Measurements from ENCODE around the gene SPI1.
A peak's percentile ranks its signal among the peaks of the same experiment; 100 is the strongest.

SPI1 gene

DNA sequence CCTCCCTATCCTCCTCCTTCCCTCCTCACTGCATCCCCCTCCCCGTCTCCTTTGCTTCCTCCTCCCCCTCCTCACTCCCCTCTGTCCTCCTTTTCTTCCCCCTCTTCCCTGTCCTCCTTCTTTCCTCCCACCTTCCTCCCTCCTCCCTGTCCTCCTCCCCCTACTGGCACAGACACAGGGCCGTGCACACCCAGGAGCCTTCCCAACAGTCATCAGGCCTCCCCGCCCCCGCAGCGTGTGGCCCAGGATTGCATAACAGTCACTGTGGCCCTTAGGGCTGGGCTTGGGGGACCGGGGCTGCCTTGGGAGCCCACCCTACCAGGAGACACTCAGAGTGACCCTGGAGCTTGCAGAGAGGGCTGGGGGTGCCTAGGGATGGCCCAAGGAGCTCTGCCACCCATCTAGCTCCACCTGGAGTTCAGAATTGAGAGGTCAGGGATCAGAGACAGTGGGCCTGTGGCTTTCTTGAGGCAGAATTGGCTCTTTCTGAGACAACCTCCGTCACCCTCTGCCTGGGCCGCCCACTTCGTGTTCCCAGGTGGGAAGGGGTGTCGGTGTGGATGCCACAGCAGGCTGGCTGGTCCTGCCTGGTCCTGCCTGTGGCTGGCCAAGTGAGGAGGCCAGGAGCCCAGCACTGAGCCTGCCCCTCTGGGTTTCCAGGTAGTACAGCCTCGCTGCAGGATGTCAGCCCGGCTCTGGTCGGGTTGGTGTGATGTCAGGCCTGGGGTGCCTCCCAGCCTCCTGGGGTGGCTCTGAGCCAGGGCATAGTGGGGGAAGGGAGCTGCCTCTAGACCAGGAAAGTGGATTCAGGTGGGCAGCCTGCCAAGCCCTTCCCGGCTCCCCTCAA is 1.6 kb downstream of the SPI1 start:
- Histone ChIP-seq H3K27ac (ENCODE audit: low read depth, low read length) (no peak overlapping the region), H3K4me1 (ENCODE audit: insufficient read depth, low read length) (no peaks in the 10 kb centered on the region), H3K9me3 (ENCODE audit: low read length) (no peaks in the 10 kb centered on the region), H3K36me3 (ENCODE audit: insufficient read depth, low read length) (no peaks in the 10 kb centered on the region), H3K4me3 (ENCODE audit: low read depth in 1 of 2, low read length in 2 of 2) (peak overlapping the region in 1 of 2 donors; percentile 18), H3K27me3 (ENCODE audit: control insufficient read depth in 1 of 2, insufficient read depth in 2 of 2, low read length in 2 of 2) (no peaks in the 10 kb centered on the region), H3K9ac (ENCODE audit: low read length) (no peak overlapping the region)

DNA sequence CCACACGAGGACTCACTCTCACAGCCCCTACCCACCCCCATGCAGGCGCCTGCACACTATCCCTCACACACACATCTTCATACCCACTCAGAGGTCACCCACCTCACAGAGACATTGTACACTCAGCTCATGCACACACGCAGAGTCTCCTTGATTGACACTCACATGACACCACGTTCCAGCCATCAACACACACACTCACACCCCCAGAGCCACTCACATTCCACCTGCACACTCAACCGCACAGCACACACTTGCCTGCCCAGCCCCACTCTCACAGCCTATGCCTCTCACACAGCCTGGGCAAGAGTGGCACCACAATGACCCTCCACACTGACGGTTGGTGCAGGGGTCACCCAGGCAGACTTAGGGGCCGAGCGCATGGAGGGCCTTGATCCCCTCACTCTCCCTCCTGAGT is 2.2 kb downstream of the SPI1 start:
- Histone ChIP-seq H3K9me3 (ENCODE audit: low read length) (no peaks in the 10 kb centered on the region), H3K9ac (ENCODE audit: low read length) (no peak overlapping the region), H3K4me3 (ENCODE audit: low read depth in 1 of 2, low read length in 2 of 2) (peak overlapping the region in 1 of 2 donors; percentile 18), H3K4me1 (ENCODE audit: insufficient read depth, low read length) (no peaks in the 10 kb centered on the region), H3K36me3 (ENCODE audit: insufficient read depth, low read length) (no peaks in the 10 kb centered on the region), H3K27me3 (ENCODE audit: control insufficient read depth in 1 of 2, insufficient read depth in 2 of 2, low read length in 2 of 2) (no peaks in the 10 kb centered on the region), H3K27ac (ENCODE audit: low read depth, low read length) (no peak overlapping the region)

DNA sequence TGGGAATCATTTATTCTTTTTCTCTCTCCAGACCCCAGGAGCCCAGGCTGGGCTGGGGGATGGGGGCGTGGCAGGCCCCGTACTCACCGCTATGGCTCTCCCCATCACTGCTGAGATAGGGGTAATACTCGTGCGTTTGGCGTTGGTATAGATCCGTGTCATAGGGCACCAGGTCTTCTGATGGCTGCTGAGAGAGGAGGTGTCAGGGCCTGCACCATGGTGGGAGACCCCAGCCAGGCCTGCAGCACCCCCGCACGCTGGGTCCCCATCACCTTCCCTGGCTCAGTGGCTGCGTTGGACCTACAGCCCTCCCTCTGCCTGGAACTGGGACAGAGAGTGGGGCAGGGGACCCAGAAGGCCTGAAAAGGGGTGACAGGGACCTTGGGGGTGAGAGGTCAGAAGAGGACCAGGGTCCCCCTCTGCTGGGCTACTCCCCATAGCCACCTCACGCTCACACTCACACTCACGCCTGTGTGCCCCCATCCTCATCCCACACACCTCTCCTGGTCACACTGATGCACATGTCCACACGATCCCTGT is 2.7 kb downstream of the SPI1 start:
- Histone ChIP-seq H3K27me3 (ENCODE audit: control insufficient read depth in 1 of 2, insufficient read depth in 2 of 2, low read length in 2 of 2) (no peaks in the 10 kb centered on the region), H3K4me1 (ENCODE audit: insufficient read depth, low read length) (no peaks in the 10 kb centered on the region), H3K36me3 (ENCODE audit: insufficient read depth, low read length) (no peaks in the 10 kb centered on the region), H3K9me3 (ENCODE audit: low read length) (no peaks in the 10 kb centered on the region), H3K4me3 (ENCODE audit: low read depth in 1 of 2, low read length in 2 of 2) (no peak overlapping the region), H3K27ac (ENCODE audit: low read depth, low read length) (no peak overlapping the region), H3K9ac (ENCODE audit: low read length) (no peak overlapping the region)

DNA sequence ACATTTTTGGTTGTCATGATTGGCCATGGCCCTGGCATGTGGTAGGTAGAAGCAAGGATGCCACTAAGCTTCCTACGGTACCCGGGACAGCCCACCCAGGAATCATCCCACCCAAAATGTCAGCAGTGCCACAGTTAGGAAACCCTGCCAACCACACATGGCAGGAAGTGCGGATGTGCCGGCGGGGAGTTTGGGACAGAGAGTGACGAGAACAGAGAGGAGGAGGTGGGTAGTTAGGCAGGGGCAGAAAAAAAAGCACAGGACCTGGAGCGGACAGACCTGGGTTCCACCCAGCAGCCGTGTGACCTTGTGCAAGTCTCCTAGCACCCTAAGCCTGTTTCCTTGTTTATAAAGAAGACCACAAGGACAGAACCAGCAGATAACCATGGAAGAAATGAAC is 3.3 kb downstream of the SPI1 start:
- Histone ChIP-seq H3K4me3 (ENCODE audit: low read depth in 1 of 2, low read length in 2 of 2) (no peak overlapping the region), H3K27me3 (ENCODE audit: control insufficient read depth in 1 of 2, insufficient read depth in 2 of 2, low read length in 2 of 2) (no peaks in the 10 kb centered on the region), H3K4me1 (ENCODE audit: insufficient read depth, low read length) (no peaks in the 10 kb centered on the region), H3K9ac (ENCODE audit: low read length) (no peak overlapping the region), H3K9me3 (ENCODE audit: low read length) (no peaks in the 10 kb centered on the region), H3K27ac (ENCODE audit: low read depth, low read length) (no peak overlapping the region), H3K36me3 (ENCODE audit: insufficient read depth, low read length) (no peaks in the 10 kb centered on the region)

DNA sequence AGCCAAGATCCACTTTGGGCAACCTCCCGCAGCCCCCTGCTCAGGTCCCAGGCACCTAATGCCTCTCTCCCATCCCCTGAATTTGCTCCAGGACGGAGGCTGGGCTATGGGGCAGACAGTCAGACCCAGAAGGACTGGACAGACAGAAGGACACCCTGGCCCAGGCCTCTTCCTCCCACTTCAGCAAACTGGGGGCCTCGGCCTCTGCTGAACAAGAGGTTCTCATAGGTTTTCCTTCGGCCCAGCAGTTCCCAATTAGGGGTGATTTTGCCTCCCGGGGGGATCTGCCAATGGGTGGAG is 3.7 kb downstream of the SPI1 start:
- Histone ChIP-seq H3K4me3 (ENCODE audit: low read depth in 1 of 2, low read length in 2 of 2) (no peak overlapping the region), H3K27ac (ENCODE audit: low read depth, low read length) (no peak overlapping the region), H3K27me3 (ENCODE audit: control insufficient read depth in 1 of 2, insufficient read depth in 2 of 2, low read length in 2 of 2) (no peaks in the 10 kb centered on the region), H3K9me3 (ENCODE audit: low read length) (no peaks in the 10 kb centered on the region), H3K4me1 (ENCODE audit: insufficient read depth, low read length) (no peaks in the 10 kb centered on the region), H3K36me3 (ENCODE audit: insufficient read depth, low read length) (no peaks in the 10 kb centered on the region), H3K9ac (ENCODE audit: low read length) (no peak overlapping the region)

DNA sequence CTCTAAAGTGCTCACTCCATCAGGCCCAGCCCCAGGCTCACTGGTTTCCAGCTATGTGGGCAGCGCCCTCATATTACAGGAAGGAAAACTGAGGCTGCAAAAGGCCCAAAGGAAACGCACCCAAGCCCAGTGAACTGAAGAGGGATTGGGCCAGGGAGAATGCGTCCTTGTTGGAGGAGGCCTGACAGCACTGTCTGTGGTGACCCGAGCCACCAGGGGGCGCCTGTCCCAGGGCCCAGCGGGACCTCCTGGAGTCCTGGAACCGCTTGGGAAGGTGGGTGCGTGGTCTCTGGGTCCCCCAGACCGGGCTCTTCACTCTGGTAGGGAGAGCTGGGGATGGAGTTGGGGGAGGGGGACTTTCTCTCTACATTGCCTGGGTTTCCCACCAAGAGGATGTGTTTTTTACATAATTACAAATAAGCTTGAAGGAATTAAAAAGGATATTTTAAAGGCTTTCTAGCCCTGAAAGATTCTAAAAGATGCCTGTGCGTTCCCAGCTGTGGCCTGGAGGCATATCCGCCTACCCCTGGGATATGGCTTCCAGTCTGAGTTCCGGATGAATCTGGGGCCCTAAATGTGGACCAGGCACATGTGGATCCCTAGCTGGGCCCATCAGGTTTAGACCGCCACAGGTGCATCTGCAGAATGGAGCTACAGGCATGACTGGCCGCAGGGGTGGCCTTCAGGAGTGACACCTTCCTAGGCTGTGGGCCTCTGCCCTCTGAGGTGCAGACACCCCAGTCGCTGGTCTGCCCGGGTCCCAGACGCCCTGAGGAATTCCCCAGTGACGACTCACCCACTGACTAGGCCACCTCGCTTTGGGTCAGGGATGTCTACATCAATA is 4.2 kb downstream of the SPI1 start:
- Histone ChIP-seq H3K27ac (ENCODE audit: low read depth, low read length) (no peak overlapping the region), H3K36me3 (ENCODE audit: insufficient read depth, low read length) (no peaks in the 10 kb centered on the region), H3K4me1 (ENCODE audit: insufficient read depth, low read length) (no peaks in the 10 kb centered on the region), H3K27me3 (ENCODE audit: control insufficient read depth in 1 of 2, insufficient read depth in 2 of 2, low read length in 2 of 2) (no peaks in the 10 kb centered on the region), H3K9ac (ENCODE audit: low read length) (no peak overlapping the region), H3K9me3 (ENCODE audit: low read length) (no peaks in the 10 kb centered on the region), H3K4me3 (ENCODE audit: low read depth in 1 of 2, low read length in 2 of 2) (no peak overlapping the region)

DNA sequence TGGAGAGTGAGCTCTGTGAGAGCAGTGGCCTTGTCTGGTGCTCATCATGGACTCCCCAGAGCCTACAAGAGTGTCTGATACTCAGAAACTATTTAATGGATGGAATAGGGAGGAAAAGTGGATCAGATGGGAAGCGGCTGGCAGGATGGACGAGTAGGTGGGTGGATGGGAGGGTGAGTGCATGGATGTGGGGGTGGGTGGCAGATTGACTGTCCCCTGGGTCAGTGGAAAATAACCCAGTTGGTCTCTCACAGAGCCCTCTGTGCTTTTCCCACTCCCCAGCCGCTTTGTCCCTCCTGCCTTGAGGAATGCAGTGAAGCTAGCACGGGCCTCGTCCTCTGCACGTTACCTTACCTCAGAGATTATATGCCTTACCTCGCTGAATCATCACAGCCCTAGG is 5.9 kb downstream of the SPI1 start:
- Histone ChIP-seq H3K4me3 (ENCODE audit: low read depth in 1 of 2, low read length in 2 of 2) (no peak overlapping the region), H3K4me1 (ENCODE audit: insufficient read depth, low read length) (no peaks in the 10 kb centered on the region), H3K9ac (ENCODE audit: low read length) (no peak overlapping the region), H3K27ac (ENCODE audit: low read depth, low read length) (no peak overlapping the region), H3K36me3 (ENCODE audit: insufficient read depth, low read length) (no peaks in the 10 kb centered on the region), H3K9me3 (ENCODE audit: low read length) (no peaks in the 10 kb centered on the region), H3K27me3 (ENCODE audit: control insufficient read depth in 1 of 2, insufficient read depth in 2 of 2, low read length in 2 of 2) (no peaks in the 10 kb centered on the region)

DNA sequence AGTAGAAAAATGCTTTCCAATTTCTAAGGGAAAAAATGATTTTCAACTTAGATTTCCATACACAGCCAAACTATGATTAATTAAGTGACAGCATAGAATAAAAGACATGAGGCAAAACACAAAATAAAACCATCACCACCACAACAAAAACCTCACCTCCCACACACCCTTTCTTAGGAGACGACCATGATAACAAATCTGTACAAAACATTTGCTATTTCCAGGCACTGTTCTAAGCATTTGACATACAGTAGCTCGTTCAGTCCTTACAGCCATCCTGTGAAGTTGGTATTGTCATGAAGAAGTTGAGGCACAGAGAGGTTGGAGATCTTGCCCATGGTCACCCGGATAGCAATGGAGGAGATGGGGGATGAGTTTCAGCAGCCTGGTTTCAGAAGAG is 8.7 kb downstream of the SPI1 start:
- no peaks in the 10 kb centered on the region for H3K36me3 ChIP-seq (ENCODE audit: insufficient read depth, low read length)
- no peaks in the 10 kb centered on the region for H3K4me1 ChIP-seq (ENCODE audit: insufficient read depth, low read length)
- no peak overlapping the region for H3K4me3 ChIP-seq (ENCODE audit: low read depth in 1 of 2, low read length in 2 of 2)
- no peaks in the 10 kb centered on the region for H3K27me3 ChIP-seq (ENCODE audit: control insufficient read depth in 1 of 2, insufficient read depth in 2 of 2, low read length in 2 of 2)
- H3K9me3 ChIP-seq (ENCODE audit: low read length): no peaks in the 10 kb centered on the region
- H3K27ac ChIP-seq (ENCODE audit: low read depth, low read length): no peak overlapping the region
- no peak overlapping the region for H3K9ac ChIP-seq (ENCODE audit: low read length)

DNA sequence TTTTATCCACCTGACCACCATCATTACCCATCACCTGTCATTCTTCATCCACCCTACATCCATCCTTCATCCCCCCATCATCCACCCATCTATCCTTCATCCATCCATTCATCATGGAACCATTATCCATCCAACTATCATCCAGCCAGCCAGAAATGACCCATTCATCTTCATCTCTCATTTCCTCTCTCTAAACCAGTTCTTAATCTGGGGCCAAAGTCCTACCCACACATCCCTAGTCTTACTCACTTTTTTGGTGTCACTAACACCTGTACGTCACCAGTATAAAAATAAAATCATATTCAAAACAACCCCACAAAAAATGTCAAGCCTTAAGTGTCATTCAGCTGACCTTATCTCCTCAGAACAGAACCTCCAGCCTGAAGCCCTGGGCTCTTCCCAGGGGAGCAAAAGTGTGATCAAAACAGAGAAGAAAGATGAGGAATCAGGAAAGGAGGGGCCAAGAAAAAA is 12.3 kb downstream of the SPI1 start:
- Histone ChIP-seq H3K27me3 (ENCODE audit: control insufficient read depth in 1 of 2, insufficient read depth in 2 of 2, low read length in 2 of 2) (no peaks in the 10 kb centered on the region), H3K4me3 (ENCODE audit: low read depth in 1 of 2, low read length in 2 of 2) (no peak overlapping the region), H3K4me1 (ENCODE audit: insufficient read depth, low read length) (no peaks in the 10 kb centered on the region), H3K9me3 (ENCODE audit: low read length) (no peaks in the 10 kb centered on the region), H3K27ac (ENCODE audit: low read depth, low read length) (no peak overlapping the region), H3K36me3 (ENCODE audit: insufficient read depth, low read length) (no peaks in the 10 kb centered on the region), H3K9ac (ENCODE audit: low read length) (no peak overlapping the region)

DNA sequence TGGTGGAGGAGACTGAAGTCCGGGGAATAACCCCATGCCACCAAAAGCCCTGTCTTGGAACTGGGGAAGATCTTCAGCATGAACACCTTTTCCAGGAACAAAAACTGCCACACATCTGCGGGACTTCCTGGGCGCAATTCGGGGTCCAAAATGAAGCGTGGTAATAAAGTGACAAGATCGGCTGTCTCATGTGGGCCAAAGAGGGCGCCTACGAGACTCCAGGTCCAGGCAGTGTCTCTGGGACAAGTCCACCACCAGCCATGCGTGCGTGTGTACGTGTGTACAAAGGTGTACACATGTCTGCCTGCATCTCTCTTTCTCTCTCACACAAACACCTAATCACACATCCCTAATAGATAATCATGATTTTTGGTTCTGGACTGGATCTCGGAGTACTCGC is 16.9 kb downstream of the SPI1 start:
- Histone ChIP-seq H3K4me1 (ENCODE audit: insufficient read depth, low read length) (no peaks in the 10 kb centered on the region), H3K9ac (ENCODE audit: low read length) (no peak overlapping the region), H3K36me3 (ENCODE audit: insufficient read depth, low read length) (peaks cover 13% of the 10 kb centered on the region), H3K27me3 (ENCODE audit: control insufficient read depth in 1 of 2, insufficient read depth in 2 of 2, low read length in 2 of 2) (no peaks in the 10 kb centered on the region), H3K9me3 (ENCODE audit: low read length) (no peaks in the 10 kb centered on the region), H3K27ac (ENCODE audit: low read depth, low read length) (no peak overlapping the region), H3K4me3 (ENCODE audit: low read depth in 1 of 2, low read length in 2 of 2) (no peak overlapping the region)

DNA sequence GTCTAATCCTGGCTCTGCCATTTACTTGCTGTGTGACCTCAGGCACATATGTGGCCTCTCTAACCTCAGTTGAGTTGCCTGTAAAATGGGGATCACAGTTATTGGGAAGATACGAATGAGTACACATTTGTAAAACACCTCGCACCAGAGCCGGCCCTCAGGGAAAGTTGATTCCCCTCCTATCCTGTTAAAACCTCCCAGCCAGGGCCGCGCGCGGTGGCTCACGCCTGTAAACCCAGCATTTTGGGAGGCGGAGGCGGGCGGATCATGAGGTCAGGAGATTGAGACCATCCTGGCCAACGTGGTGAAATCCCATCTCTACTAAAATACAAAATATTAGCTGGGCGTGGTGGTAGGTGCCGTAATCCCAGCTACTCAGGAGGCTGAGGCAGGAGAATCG is 18.0 kb downstream of the SPI1 start:
- Histone ChIP-seq H3K4me3 (ENCODE audit: low read depth in 1 of 2, low read length in 2 of 2) (no peak overlapping the region), H3K27ac (ENCODE audit: low read depth, low read length) (no peak overlapping the region)

More for the DNA sequence above, 18.0 kb downstream of the SPI1 start:
- Histone ChIP-seq H3K36me3 (ENCODE audit: insufficient read depth, low read length) (peaks cover 17% of the 10 kb centered on the region), H3K9ac (ENCODE audit: low read length) (no peak overlapping the region), H3K4me1 (ENCODE audit: insufficient read depth, low read length) (peaks cover 6% of the 10 kb centered on the region), H3K9me3 (ENCODE audit: low read length) (no peaks in the 10 kb centered on the region), H3K27me3 (ENCODE audit: control insufficient read depth in 1 of 2, insufficient read depth in 2 of 2, low read length in 2 of 2) (no peaks in the 10 kb centered on the region)

All from muscle layer of colon (tissue), 2 donors.